Myocyte (in vitro differentiated cells): ENCODE measurements around the gene RND2. TPM values are rescaled to one million over a fixed set of nuclear protein-coding genes. Genes with fewer than 3 reads are reported as not detected.

Source experiments
- DNase-seq: peaks from one replicate; pipeline ENCODE4 v3.0.0-alpha.2; 2012; ENCODE audit warnings: low read depth
- total RNA-seq: library from RNA; depleted of rRNA; stranded (reverse); fragments of >200 nt; gene quantifications from 2 replicates; pipeline ENCODE4 v1.2.3, GENCODE V29; 2014

RND2 gene
- total RNA-seq, 1 donor from 2014 or later = 0.35 TPM

DNA sequence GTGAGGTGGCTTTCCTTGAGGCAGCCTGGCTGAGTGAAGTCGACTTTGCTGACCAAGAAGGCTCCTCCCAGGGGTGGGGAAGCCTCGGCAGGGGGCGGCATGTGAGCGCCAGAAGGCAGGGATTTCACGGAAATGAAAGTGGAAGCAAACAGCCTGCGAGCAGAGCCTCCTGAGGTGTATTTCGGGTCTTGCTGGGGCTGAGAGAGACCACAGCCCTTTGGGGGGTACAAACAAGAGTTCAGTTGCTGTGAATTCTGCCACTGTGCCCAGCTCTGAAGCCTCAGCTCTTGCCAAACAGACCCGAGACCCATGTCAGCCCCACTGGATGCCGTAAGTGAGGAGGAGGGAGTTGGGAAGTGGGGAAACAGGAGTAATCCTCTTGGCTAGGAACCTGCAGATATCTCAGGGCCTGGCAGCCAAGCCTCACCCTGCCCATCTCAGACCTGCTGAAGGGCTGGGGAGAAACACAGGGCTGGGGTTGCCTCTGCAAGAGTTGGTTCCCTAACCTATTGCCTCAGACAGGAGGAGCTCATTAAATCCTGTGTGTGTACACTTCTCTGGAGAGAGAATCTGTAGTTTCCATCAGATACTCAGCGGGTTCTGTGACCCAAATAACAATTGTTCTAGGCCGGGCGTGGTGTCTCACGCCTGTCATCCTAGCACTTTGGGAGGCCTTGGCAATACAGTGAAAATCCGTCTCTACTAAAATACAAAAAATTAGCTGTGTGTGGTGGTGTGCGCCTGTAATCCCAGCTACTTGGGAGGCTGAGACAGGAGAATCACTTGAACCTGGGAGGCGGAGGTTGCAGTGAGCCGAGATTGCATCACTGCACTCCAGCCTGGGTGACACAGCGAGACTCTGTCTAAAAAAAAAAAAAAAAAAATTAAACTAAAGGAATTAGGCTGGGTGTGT lies 18.1 kb upstream of the RND2 start, which contains the start of gene IFI35:
IFI35 (plus strand) TSS at position 146 of the 913 bp plus-strand sequence; CDS start at position 310, 164 bp downstream.
- DNase-seq = peak; percentile 78

- no peak for DNase-seq
Observed at GRCh38 chr17:43010667-43011308, 14.2 kb upstream of the RND2 start.

DNA sequence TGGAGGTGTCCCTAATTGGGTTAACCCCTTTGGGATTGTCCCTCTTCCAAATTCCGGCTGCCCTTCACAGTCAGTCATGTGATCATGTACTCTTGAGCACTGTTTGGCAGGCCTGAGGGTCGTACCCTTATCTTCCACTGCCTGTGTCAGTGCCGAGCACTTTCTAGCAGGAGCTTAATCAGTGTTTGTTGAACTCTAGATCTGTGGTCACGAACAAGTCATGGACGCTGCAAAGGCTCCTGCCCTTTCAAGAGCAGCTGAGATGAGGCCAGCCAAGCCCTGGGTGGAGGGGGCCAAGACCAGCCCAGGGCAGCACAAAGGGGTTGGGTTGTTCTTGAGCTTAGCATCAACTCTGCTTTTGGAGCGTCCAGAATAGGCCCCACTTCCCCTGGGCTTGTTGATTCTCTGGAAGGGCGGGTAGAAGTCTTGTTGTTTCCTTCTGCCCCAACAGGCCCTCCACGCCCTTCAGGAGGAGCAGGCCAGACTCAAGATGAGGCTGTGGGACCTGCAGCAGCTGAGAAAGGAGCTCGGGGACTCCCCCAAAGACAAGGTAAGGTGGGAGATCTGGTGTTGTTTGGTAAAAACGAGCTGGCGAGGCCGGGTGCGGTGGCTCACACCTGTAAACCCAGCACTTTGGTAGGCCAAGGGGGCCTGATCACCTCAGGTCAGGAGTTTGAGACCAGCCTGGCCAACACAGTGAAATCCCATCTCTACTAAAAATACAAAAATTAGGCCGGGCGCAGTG lies 13.1 kb upstream of the RND2 start:
- peak; percentile 54 for DNase-seq

DNA sequence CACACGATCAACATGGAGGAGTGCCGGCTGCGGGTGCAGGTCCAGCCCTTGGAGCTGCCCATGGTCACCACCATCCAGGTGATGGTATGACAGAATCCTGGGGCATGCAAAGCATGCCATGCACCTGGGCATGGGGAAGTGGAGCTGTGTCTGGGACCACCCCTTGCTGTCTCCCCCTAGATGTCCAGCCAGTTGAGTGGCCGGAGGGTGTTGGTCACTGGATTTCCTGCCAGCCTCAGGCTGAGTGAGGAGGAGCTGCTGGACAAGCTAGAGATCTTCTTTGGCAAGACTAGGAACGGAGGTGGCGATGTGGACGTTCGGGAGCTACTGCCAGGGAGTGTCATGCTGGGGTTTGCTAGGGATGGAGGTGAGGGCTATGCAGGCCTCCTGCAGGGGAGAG lies 11.7 kb upstream of the RND2 start:
- no peak for DNase-seq

DNA sequence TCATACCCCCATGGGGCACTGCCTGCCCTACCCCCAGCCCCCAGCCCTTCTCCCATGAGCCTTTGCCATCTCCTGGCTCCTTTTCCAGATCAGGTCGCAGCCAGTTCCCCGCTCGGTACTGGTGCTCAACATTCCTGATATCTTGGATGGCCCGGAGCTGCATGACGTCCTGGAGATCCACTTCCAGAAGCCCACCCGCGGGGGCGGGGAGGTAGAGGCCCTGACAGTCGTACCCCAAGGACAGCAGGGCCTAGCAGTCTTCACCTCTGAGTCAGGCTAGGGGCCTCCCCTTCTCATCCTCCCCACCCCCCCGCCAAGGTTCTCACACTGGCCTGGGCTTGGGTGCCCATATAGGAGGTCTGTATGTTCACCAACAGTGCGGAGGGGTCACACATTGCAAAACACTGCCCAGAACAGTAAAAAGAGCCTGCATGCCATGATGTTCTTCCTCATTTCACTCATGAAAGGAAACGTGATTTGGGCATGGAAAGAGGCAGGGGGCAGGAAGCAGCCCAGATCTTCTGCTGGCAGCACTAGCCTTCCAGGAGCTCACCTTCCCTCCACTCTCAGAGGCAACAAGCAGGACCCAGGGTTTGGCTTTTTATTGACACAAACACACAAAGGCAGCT lies 10.9 kb upstream of the RND2 start:
- no peak for DNase-seq

GRCh38 chr17:43014649-43015542 lies 10.1 kb upstream of the RND2 start:
- peak; percentile 95 for DNase-seq

GRCh38 chr17:43015579-43015978 lies 9.5 kb upstream of the RND2 start:
- peak; percentile 73 for DNase-seq

- DNase-seq = no peak
Observed at GRCh38 chr17:43016216-43016615, 8.8 kb upstream of the RND2 start.

DNA sequence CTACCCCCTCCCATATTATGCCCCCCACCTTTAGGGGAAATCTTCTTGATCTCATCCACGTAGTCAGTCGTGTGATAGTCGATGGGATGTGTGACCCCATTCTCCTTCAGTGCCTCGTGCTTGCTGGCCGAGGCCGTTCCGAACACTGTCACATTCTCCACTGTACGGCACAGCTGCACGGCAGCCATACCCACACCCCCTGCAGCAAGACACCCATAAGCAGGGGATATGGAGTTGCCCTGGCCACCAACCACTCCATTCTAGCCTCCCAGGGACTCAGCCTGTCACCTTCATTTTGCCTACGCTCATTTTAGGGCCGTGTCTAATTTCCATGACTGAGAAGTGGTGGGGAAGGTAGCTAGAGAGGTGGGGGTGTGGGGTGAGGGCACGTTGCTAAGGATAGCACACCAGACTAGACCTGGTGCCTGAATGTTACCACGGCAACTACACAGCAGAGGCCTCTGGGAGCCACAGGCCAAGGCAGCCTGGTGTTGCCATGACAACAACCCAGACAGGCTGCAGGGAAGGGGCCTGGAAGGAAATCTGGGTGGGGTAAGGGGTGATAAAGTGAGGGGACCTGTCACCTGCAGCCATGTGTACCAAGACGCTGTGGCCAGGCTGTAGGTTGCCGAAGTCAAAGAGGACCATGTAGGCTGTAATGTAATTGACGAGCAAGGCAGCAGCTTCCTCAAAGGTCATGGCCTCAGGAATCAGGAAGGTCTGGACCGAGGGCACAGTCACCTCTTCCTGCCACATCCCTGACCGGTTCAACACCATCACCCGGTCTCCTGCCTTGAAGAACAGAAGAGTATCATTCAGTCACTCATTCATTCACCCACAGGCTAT lies 6.8 kb upstream of the RND2 start:
- DNase-seq = no peak

DNA sequence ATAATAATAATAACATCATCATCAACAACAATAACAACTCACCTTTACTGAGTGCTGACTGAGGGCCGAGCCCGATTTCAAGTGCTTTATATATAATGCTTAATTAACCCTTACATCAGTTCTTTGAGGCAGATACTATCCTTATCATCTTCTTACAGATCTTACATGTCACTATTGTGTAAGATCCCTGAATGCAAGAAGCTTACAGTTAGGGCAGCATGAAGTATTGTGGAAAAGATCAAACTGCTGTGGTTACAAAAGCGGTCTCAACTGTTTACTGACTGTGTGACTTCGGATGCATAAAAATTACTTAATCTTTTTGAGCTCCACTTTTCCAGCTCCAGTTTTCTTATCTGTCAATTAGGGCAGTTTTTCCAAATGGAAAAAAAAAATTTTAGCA lies 6.1 kb upstream of the RND2 start:
- no peak for DNase-seq

DNA sequence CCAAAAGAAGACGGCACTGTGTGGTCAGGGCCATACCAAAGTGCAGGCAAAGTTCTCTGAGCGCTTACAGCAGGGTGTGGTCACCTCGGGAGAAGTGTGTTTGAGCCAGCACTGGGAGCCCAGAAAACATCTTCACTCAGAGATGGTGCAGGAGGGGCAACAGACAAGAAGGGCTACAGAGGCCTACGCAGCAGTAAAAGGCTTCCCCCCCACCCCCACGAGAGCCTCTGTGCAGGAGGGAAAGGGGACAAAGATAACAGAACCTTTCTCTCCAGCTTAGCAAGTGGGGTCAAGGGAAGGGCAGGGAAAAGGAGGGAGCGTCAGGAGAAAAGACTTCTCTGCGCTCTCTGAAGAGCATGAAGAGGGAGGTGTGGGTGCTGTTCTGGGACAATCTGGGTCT lies 5.6 kb upstream of the RND2 start:
- no peak for DNase-seq

- no peak for DNase-seq
Observed at GRCh38 chr17:43020030-43020621, 4.9 kb upstream of the RND2 start.

- DNase-seq = peak; percentile 95
Observed at GRCh38 chr17:43020789-43021740, 4.0 kb upstream of the RND2 start.

- peak; percentile 88 for DNase-seq
Observed at GRCh38 chr17:43021741-43022512, 3.1 kb upstream of the RND2 start, which contains the start of gene VAT1. TSS of gene VAT1 (minus strand) at chr17:43022385. CDS start at chr17:43022322, 63 bp downstream.

DNA sequence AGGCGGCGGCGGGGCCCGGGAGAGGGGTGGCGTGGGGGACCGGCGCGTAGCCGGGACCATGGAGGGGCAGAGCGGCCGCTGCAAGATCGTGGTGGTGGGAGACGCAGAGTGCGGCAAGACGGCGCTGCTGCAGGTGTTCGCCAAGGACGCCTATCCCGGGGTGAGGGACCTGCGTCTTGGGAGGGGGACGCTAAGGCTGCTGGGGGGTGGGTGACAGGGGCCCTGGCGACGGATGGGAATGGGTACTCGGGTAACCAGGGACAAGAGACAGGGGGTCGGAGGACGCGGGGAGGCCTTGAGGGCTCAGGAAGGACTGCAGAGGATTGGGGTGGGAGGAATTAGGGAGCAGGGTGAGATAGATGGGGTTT lies 243 bp downstream of the RND2 start:
- no peak for DNase-seq

DNA sequence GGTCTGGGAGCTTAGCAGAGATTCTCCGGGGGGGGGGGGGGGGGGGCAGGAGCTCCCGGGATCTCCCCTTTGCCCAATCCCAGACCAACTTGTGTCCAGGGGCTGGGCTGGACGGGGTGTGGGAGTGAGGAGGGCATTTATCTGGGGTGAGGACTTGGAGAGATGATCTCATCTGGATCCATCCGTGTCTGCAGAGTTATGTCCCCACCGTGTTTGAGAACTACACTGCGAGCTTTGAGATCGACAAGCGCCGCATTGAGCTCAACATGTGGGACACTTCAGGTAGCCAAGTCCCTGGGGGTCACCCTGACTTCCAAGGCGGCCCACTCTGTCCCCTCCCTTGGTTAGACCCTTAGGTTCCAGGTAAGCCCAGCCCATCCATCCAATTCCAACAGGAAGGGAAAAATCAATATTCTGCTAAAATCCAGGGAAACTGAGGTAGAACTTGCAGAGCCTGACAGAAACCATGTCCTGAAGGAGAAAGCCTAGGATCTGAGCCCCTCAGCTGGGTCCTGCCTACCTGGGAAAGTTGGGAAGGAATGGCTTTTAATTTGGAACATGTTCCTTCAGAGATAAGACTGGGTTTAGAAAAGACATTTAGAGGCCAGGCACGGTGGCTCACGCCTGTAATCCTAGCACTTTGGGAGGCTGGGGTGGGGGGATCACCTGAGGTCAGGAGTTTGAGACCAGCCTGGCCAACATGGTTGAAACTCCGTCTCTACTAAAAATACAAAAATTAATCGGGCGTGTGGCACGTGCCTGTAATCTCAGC lies 921 bp downstream of the RND2 start:
- DNase-seq = no peak
